Activated naive CD8-positive, alpha-beta T cell treated with anti-CD3 and anti-CD28 coated beads for 36 hours (primary cell): ENCODE results near the gene ZNF77. TPM values are rescaled to one million over a fixed set of nuclear protein-coding genes. Genes with fewer than 3 reads are reported as not detected.
"Not testable (repeated sequence)": the region's sequence is repeated elsewhere in the genome, so short reads cannot be mapped to it uniquely, and the experiment has no call there.

Experiments
- DNase-seq: peaks from one replicate; pipeline ENCODE4 v3.0.0; 2021
- H3K27ac Mint-ChIP-seq: one replicate; pipeline ENCODE4 v1.8.0; 2022; ENCODE audit warnings: mild to moderate bottlenecking, moderate library complexity, mixed read lengths
- H3K27me3 Mint-ChIP-seq: one replicate; pipeline ENCODE4 v1.8.0; 2022; ENCODE audit warnings: mild to moderate bottlenecking, mixed read lengths
- H3K36me3 Mint-ChIP-seq: one replicate; pipeline ENCODE4 v1.8.0; 2021; ENCODE audit warnings: mild to moderate bottlenecking, mixed read lengths
- H3K4me1 Mint-ChIP-seq: one replicate; pipeline ENCODE4 v1.8.0; 2021; ENCODE audit warnings: mixed read lengths
- H3K4me3 Mint-ChIP-seq: one replicate; pipeline ENCODE4 v1.8.0; 2022; ENCODE audit warnings: mild to moderate bottlenecking, moderate library complexity, mixed read lengths
- H3K9me3 Mint-ChIP-seq: one replicate; pipeline ENCODE4 v1.8.0; 2022; ENCODE audit warnings: mixed read lengths
- total RNA-seq, 2 experiments: library from RNA; stranded (reverse); gene quantifications; one replicate each; pipeline ENCODE4 v1.2.3, GENCODE V29; 2021

Gene ZNF77
- total RNA-seq, 2 experiments from 2014 or later, result 3.4 to 3.5 TPM

- H3K9me3 Mint-ChIP-seq, result no peaks in the 10 kb centered on the region
- DNase-seq, result no peak
- no peak overlapping the region for H3K4me3 Mint-ChIP-seq
- no peak overlapping the region for H3K27ac Mint-ChIP-seq
- no peaks in the 10 kb centered on the region for H3K27me3 Mint-ChIP-seq
- peaks cover 12% of the 10 kb centered on the region for H3K36me3 Mint-ChIP-seq
- H3K4me1 Mint-ChIP-seq, result peaks cover 25% of the 10 kb centered on the region
Measured at GRCh38 chr19:2905918-2906519, 38.8 kb downstream of the ZNF77 start.

DNA sequence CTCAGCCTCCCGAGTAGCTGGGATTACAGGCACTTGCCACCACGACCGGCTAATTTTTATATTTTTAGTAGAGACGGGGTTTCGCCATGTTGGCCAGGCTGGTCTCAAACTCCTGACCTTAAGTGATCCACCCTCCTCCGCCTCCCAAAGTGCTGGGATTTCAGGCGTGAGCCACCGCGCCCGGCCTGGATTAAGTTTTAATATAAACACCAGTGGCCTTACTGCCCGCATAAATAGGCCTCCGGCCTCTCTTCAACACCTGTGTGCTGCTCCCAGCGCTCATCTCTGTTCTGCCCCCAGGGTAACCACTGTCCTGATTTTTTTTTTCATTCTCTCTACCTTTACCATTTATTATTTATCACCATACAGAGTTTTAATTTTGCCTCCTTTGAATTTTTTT lies 41.4 kb downstream of the ZNF77 start:
- DNase-seq, H3K36me3 Mint-ChIP-seq, H3K27ac Mint-ChIP-seq, H3K9me3 Mint-ChIP-seq, H3K27me3 Mint-ChIP-seq, H3K4me3 Mint-ChIP-seq: not testable (repeated sequence)
- H3K4me1 Mint-ChIP-seq, result peaks cover 20% of the 10 kb centered on the region

GRCh38 chr19:2902590-2903218 lies 42.1 kb downstream of the ZNF77 start:
- Mint-ChIP-seq H3K9me3 (peaks cover 2% of the 10 kb centered on the region), H3K27me3 (no peaks in the 10 kb centered on the region), H3K36me3 (peaks cover 7% of the 10 kb centered on the region), H3K27ac (no peak overlapping the region), H3K4me1 (peaks cover 20% of the 10 kb centered on the region), H3K4me3 (peak overlapping the region; percentile 98)
- DNase-seq, result no peak

GRCh38 chr19:2900296-2901252 lies 44.2 kb downstream of the ZNF77 start, which contains the start of gene ZNF57:
ZNF57 (plus strand) TSS chr19:2900928; CDS start chr19:2901046, 118 bp downstream.
- DNase-seq, result peak; percentile 98
- Mint-ChIP-seq H3K27ac (peak within 1 kb of the TSS; percentile 94), H3K27me3 (no peaks in the 10 kb centered on the region), H3K4me1 (peaks cover 18% of the 10 kb centered on the region), H3K4me3 (peak within 1 kb of the TSS; percentile 98), H3K36me3 (peaks cover 7% of the 10 kb centered on the region), H3K9me3 (peaks cover 4% of the 10 kb centered on the region)

- peaks cover 2% of the 10 kb centered on the region for H3K4me1 Mint-ChIP-seq
- H3K27ac Mint-ChIP-seq, result no peak overlapping the region
- no peak for DNase-seq
- peaks cover 4% of the 10 kb centered on the region for H3K9me3 Mint-ChIP-seq
- no peak overlapping the region for H3K4me3 Mint-ChIP-seq
- peaks cover 5% of the 10 kb centered on the region for H3K36me3 Mint-ChIP-seq
- no peaks in the 10 kb centered on the region for H3K27me3 Mint-ChIP-seq
Measured at GRCh38 chr19:2896694-2897093, 48.1 kb downstream of the ZNF77 start.

- H3K4me1 Mint-ChIP-seq, H3K9me3 Mint-ChIP-seq, H3K27ac Mint-ChIP-seq, H3K36me3 Mint-ChIP-seq, H3K4me3 Mint-ChIP-seq, H3K27me3 Mint-ChIP-seq, DNase-seq: not testable (repeated sequence)
Measured at GRCh38 chr19:2890531-2890930, 54.2 kb downstream of the ZNF77 start.

GRCh38 chr19:2888731-2889224 lies 56.0 kb downstream of the ZNF77 start:
- Mint-ChIP-seq H3K4me3 (peak overlapping the region; percentile 42), H3K27ac (peak overlapping the region; percentile 79), H3K36me3 (peaks cover 1% of the 10 kb centered on the region), H3K27me3 (no peaks in the 10 kb centered on the region), H3K9me3 (peaks cover 2% of the 10 kb centered on the region), H3K4me1 (peaks cover 9% of the 10 kb centered on the region)
- peak; percentile 68 for DNase-seq

- Mint-ChIP-seq H3K27ac (no peak overlapping the region), H3K4me3 (no peak overlapping the region), H3K27me3 (no peaks in the 10 kb centered on the region), H3K9me3 (peaks cover 2% of the 10 kb centered on the region), H3K36me3 (peaks cover 1% of the 10 kb centered on the region), H3K4me1 (peaks cover 9% of the 10 kb centered on the region)
- DNase-seq, result no peak
Measured at GRCh38 chr19:2887391-2887914, 57.3 kb downstream of the ZNF77 start.

GRCh38 chr19:2885736-2886135 lies 59.0 kb downstream of the ZNF77 start:
- H3K9me3 Mint-ChIP-seq, result no peaks in the 10 kb centered on the region
- no peaks in the 10 kb centered on the region for H3K27me3 Mint-ChIP-seq
- H3K36me3 Mint-ChIP-seq, result peaks cover 1% of the 10 kb centered on the region
- no peak overlapping the region for H3K4me3 Mint-ChIP-seq
- H3K27ac Mint-ChIP-seq, result no peak overlapping the region
- DNase-seq, result no peak
- peaks cover 7% of the 10 kb centered on the region for H3K4me1 Mint-ChIP-seq

GRCh38 chr19:2883686-2884439 lies 60.9 kb downstream of the ZNF77 start:
- Mint-ChIP-seq H3K36me3 (no peaks in the 10 kb centered on the region), H3K27me3 (no peaks in the 10 kb centered on the region), H3K27ac (no peak overlapping the region), H3K4me1 (peaks cover 4% of the 10 kb centered on the region), H3K9me3 (peaks cover 4% of the 10 kb centered on the region), H3K4me3 (no peak overlapping the region)
- no peak for DNase-seq

Other genes with a start within 250 kb of the ZNF77 start
- under 1 TPM; 0.36 to 0.45 TPM for gene GNG7, start 242.3 kb downstream of the ZNF77 start, total RNA-seq
- gene DIRAS1, start 223.6 kb downstream of the ZNF77 start, total RNA-seq, result under 1 TPM in 1 of 2 experiments, not detected in 1; 0.16 TPM
- gene SLC39A3, start 205.0 kb downstream of the ZNF77 start, total RNA-seq, result 10 to 100 TPM; 50.5 to 52.1 TPM
- 10 to 100 TPM; 84.8 to 87.4 TPM for gene SGTA, start 161.7 kb downstream of the ZNF77 start, total RNA-seq
- gene THOP1, start 159.5 kb downstream of the ZNF77 start, total RNA-seq, result 100 to 1,000 TPM; 164 to 170 TPM
- 1 to 10 TPM; 1.2 to 1.3 TPM for gene ZNF554, start 125.1 kb downstream of the ZNF77 start, total RNA-seq
- 1 to 10 TPM; 1.5 to 1.9 TPM for gene ZNF555, start 103.5 kb downstream of the ZNF77 start, total RNA-seq
- not detected for gene ZNF556, start 77.6 kb downstream of the ZNF77 start, total RNA-seq
- gene ZNF57, start 44.0 kb downstream of the ZNF77 start, total RNA-seq, result 1 to 10 TPM; 4.2 to 5.3 TPM
- 1 to 10 TPM; 2.4 to 3.2 TPM for gene TLE6, start 32.6 kb upstream of the ZNF77 start, total RNA-seq
- 1 to 10 TPM; 1.4 to 2.3 TPM for gene TLE2, start 84.3 kb upstream of the ZNF77 start, total RNA-seq
- 100 to 1,000 TPM; 221 to 222 TPM for gene TLE5, start 117.5 kb upstream of the ZNF77 start, total RNA-seq
- 1 to 10 TPM; 4.5 to 4.6 TPM for gene GNA11, start 149.4 kb upstream of the ZNF77 start, total RNA-seq
- gene GNA15, start 191.1 kb upstream of the ZNF77 start, total RNA-seq, result 1 to 10 TPM; 7.5 to 7.8 TPM
- 10 to 100 TPM; 37.5 to 42.7 TPM for gene S1PR4, start 233.8 kb upstream of the ZNF77 start, total RNA-seq
- gene NCLN, start 241.0 kb upstream of the ZNF77 start, total RNA-seq, result 10 to 100 TPM; 86.5 to 91.3 TPM